HEK293 (cell line): ENCODE results near the gene PVALEF.

ENCODE experiments used
- CTCF ChIP-seq: fragments of 450-650 bp; formaldehyde crosslinking; IDR thresholded peaks from 2 replicates; pipeline ENCODE4 v1.5.1; 2016; ENCODE audit warnings: missing biosample characterization, missing genetic modification characterization
- PRDM6 ChIP-seq: fragments of 450-650 bp; formaldehyde crosslinking; IDR thresholded peaks from 2 replicates; pipeline ENCODE4 v1.5.1; 2017; ENCODE audit warnings: missing biosample characterization, missing genetic modification characterization
- REPIN1 ChIP-seq: fragments of 450-650 bp; formaldehyde crosslinking; IDR thresholded peaks from 2 replicates; pipeline ENCODE4 v1.5.1; 2017; ENCODE audit warnings: missing biosample characterization, missing genetic modification characterization, low read depth
- REST ChIP-seq: fragments of 450-650 bp; formaldehyde crosslinking; IDR thresholded peaks from 2 replicates; pipeline ENCODE4 v1.5.1; 2016; ENCODE audit warnings: missing biosample characterization, missing genetic modification characterization
- ZBTB11 ChIP-seq: fragments of 450-650 bp; formaldehyde crosslinking; conservative IDR thresholded peaks from 2 replicates; pipeline ENCODE4 v1.5.1; 2016; ENCODE audit warnings: low read depth, missing biosample characterization, missing genetic modification characterization
- ZBTB44 ChIP-seq: fragments of 450-650 bp; IDR thresholded peaks from 2 replicates; pipeline ENCODE4 v1.5.1; 2018; ENCODE audit warnings: missing biosample characterization, mild to moderate bottlenecking, missing genetic modification characterization
- ZBTB7A ChIP-seq: fragments of 450-650 bp; formaldehyde crosslinking; IDR thresholded peaks from 2 replicates; pipeline ENCODE4 v1.5.1; 2016; ENCODE audit warnings: low read depth, missing biosample characterization, missing genetic modification characterization
- ZNF112 ChIP-seq: fragments of 450-650 bp; formaldehyde crosslinking; IDR thresholded peaks from 2 replicates; pipeline ENCODE4 v1.5.0; 2017; ENCODE audit warnings: missing biosample characterization, missing genetic modification characterization
- ZNF138 ChIP-seq: fragments of 450-650 bp; formaldehyde crosslinking; IDR thresholded peaks from 2 replicates; pipeline ENCODE4 v1.5.1; 2016; ENCODE audit warnings: missing biosample characterization, missing genetic modification characterization, borderline replicate concordance
- ZNF510 ChIP-seq: fragments of 450-650 bp; formaldehyde crosslinking; IDR thresholded peaks from 2 replicates; pipeline ENCODE4 v1.5.1; 2018; ENCODE audit warnings: mild to moderate bottlenecking, missing genetic modification characterization, missing biosample characterization; ENCODE audit not compliant: insufficient replicate concordance
- ZNF549 ChIP-seq: fragments of 450-650 bp; IDR thresholded peaks from 2 replicates; pipeline ENCODE4 v1.5.1; 2018; ENCODE audit warnings: missing biosample characterization, missing genetic modification characterization, mild to moderate bottlenecking, inconsistent platforms, moderate library complexity
- ZNF692 ChIP-seq: fragments of 450-650 bp; formaldehyde crosslinking; IDR thresholded peaks from 2 replicates; pipeline ENCODE4 v1.5.1; 2016; ENCODE audit warnings: missing biosample characterization, missing genetic modification characterization
- ZNF768 ChIP-seq: fragments of 450-650 bp; formaldehyde crosslinking; IDR thresholded peaks from 2 replicates; pipeline ENCODE4 v1.5.1; 2018; ENCODE audit warnings: missing biosample characterization, mild to moderate bottlenecking, missing genetic modification characterization
- ZSCAN4 ChIP-seq: fragments of 450-650 bp; formaldehyde crosslinking; IDR thresholded peaks from 2 replicates; pipeline ENCODE4 v1.5.1; 2017; ENCODE audit warnings: missing biosample characterization, missing genetic modification characterization

- no peak for TF ChIP-seq ZNF112
- TF ChIP-seq CTCF (tag by site-specific recombination), result no peak
- no peak for TF ChIP-seq ZBTB11 (tag by site-specific recombination)
- TF ChIP-seq ZNF510 (tag by site-specific recombination), result no peak
- no peak for TF ChIP-seq ZBTB7A (tag by site-specific recombination)
- no peak for TF ChIP-seq ZNF692
- TF ChIP-seq REST, result no peak
- no peak for TF ChIP-seq ZSCAN4 (tag by site-specific recombination)
- TF ChIP-seq ZNF549 (tag by site-specific recombination), result no peak
- no peak for TF ChIP-seq PRDM6 (tag by site-specific recombination)
- TF ChIP-seq ZNF138 (tag by site-specific recombination), result no peak
- no peak for TF ChIP-seq ZBTB44 (tag by site-specific recombination)
- no peak for TF ChIP-seq ZNF768 (tag by site-specific recombination)
- TF ChIP-seq REPIN1 (tag by site-specific recombination), result no peak
Observed at GRCh38 chr17:81158688-81159590, 6.4 kb upstream of the PVALEF start.
